Stimulated activated CD4-positive, alpha-beta T cell treated with anti-CD3 and anti-CD28 coated beads, Interleukin-1b, Interleukin-23, amount 100 ng/mL, for 24 hours (primary cell): Measurements from ENCODE around the gene BEAN1.

ENCODE experiments used
- DNase-seq, 4 experiments: peaks; one replicate each; pipeline ENCODE4 v3.0.0-alpha.2; 2020; ENCODE audit warnings: low read depth in 4 of 4, low spot score in 1 of 4

The BEAN1 gene

GRCh38 chr16:66418165-66418962 lies 8.7 kb upstream of the BEAN1 start:
- no peak for DNase-seq

GRCh38 chr16:66419527-66419926 lies 7.6 kb upstream of the BEAN1 start:
- DNase-seq = no peak

- DNase-seq = no peak
Measured at GRCh38 chr16:66420396-66420795, 6.7 kb upstream of the BEAN1 start.

- no peak for DNase-seq
Measured at GRCh38 chr16:66421891-66422290, 5.2 kb upstream of the BEAN1 start.

GRCh38 chr16:66422366-66422765 lies 4.7 kb upstream of the BEAN1 start:
- no peak for DNase-seq

GRCh38 chr16:66423177-66423576 lies 3.9 kb upstream of the BEAN1 start:
- no peak for DNase-seq

GRCh38 chr16:66425651-66426050 lies 1.4 kb upstream of the BEAN1 start:
- DNase-seq = no peak

- DNase-seq = no peak
Measured at GRCh38 chr16:66426112-66427035, 721 bp upstream of the BEAN1 start.

GRCh38 chr16:66427871-66428681 lies 981 bp downstream of the BEAN1 start:
- DNase-seq = no peak

- DNase-seq = no peak
Measured at GRCh38 chr16:66428682-66429251, 1.7 kb downstream of the BEAN1 start.

- no peak for DNase-seq
Measured at GRCh38 chr16:66429290-66429962, 2.3 kb downstream of the BEAN1 start.

GRCh38 chr16:66430214-66430613 lies 3.1 kb downstream of the BEAN1 start:
- DNase-seq = no peak

- DNase-seq = no peak
Measured at GRCh38 chr16:66431760-66432159, 4.7 kb downstream of the BEAN1 start.

- DNase-seq = no peak
Measured at GRCh38 chr16:66432429-66432828, 5.3 kb downstream of the BEAN1 start.

- DNase-seq = no peak
Measured at GRCh38 chr16:66434619-66435430, 7.7 kb downstream of the BEAN1 start.

- DNase-seq = no peak
Measured at GRCh38 chr16:66435896-66436295, 8.8 kb downstream of the BEAN1 start.

GRCh38 chr16:66437391-66437945 lies 10.4 kb downstream of the BEAN1 start:
- no peak for DNase-seq

- DNase-seq = no peak
Measured at GRCh38 chr16:66438536-66438935, 11.4 kb downstream of the BEAN1 start.

- DNase-seq = no peak
Measured at GRCh38 chr16:66439051-66439730, 12.1 kb downstream of the BEAN1 start.
